Spleen (tissue), 7 donors: ENCODE measurements around the gene HOXA13.

Source experiments
- CTCF ChIP-seq, 11 experiments: fragments of 200-600 bp in 7 of 11; fragments of 450-650 bp in 4 of 11; sonication (generic) in 4 of 11; IDR thresholded peaks in 8 of 11; conservative IDR thresholded peaks in 3 of 11; 1 replicate in 7 of 11; 2 replicates in 4 of 11; pipeline versions ENCODE4 v1.4.0 to v1.8.0; 2016 to 2021; ENCODE audit warnings: antibody characterized with exemption in 11 of 11, inconsistent platforms in 4 of 11, mild to moderate bottlenecking in 1 of 11
- POLR2A ChIP-seq, 3 donors: fragments of 450-650 bp; IDR thresholded peaks; one replicate each; pipeline ENCODE4 v1.5.1; 2017; ENCODE audit warnings: antibody characterized with exemption in 3 of 3, mild to moderate bottlenecking in 1 of 3
- POLR2AphosphoS5 ChIP-seq, 3 donors: sonication (generic); formaldehyde crosslinking; IDR thresholded peaks; one replicate each; pipeline ENCODE4 v1.5.1; 2017; ENCODE audit warnings: antibody characterized with exemption in 3 of 3
- donor health status: DM: no; HTN: no; CAD: no; lungs with moderate emphysema.
- donor health status: DM: no; HTN: no; CAD: no.
- donor health status: DM: no; HTN: no; CAD: no.

GRCh38 chr7:27212497-27213432 lies 12.9 kb upstream of the HOXA13 start:
- TF ChIP-seq CTCF (IDR thresholded peaks at IDR 0.05 in 8 of 11, conservative IDR thresholded peaks at IDR 0.05 in 3 of 11) (peak in 1 of 11 experiments; percentile 8), POLR2A (IDR thresholded peaks at IDR 0.05) (no peak), POLR2AphosphoS5 (IDR thresholded peaks at IDR 0.05) (no peak)
